Upper lobe of left lung (tissue), 4 donors: ENCODE measurements around the gene FOXP1.

ENCODE experiments used
- CTCF ChIP-seq, 6 experiments: fragments of 450-650 bp in 4 of 6; fragments of 200-600 bp in 2 of 6; sonication (generic) in 2 of 6; IDR thresholded peaks; one replicate each; pipeline ENCODE4 v1.5.1; 2016 to 2019; ENCODE audit warnings: antibody characterized with exemption in 6 of 6
- POLR2A ChIP-seq, 4 donors: fragments of 450-650 bp; IDR thresholded peaks; one replicate each; pipeline ENCODE4 v1.5.1; 2016 to 2017; ENCODE audit warnings: antibody characterized with exemption in 4 of 4, mild to moderate bottlenecking in 2 of 4
- POLR2AphosphoS5 ChIP-seq, 2 donors: sonication (generic); formaldehyde crosslinking; IDR thresholded peaks; one replicate each; pipeline ENCODE4 v1.5.1; 2017; ENCODE audit warnings: antibody characterized with exemption in 2 of 2

- TF ChIP-seq POLR2A (IDR thresholded peaks at IDR 0.05) (no peak), CTCF (IDR thresholded peaks at IDR 0.05) (no peak), POLR2AphosphoS5 (IDR thresholded peaks at IDR 0.05) (no peak)
Observed at GRCh38 chr3:71231680-71232079, 351.8 kb downstream of the FOXP1 start.
